Left ventricle myocardium superior (tissue), 1 donor: ENCODE data around the gene PDAP1. TPM values are rescaled to one million over a fixed set of nuclear protein-coding genes. Genes with fewer than 3 reads are reported as not detected.
"Not testable (repeated sequence)": the region's sequence is repeated elsewhere in the genome, so short reads cannot be mapped to it uniquely, and the experiment has no call there.

Experiments
- ATAC-seq: fragments of 200-7000 bp; cut with Tn5 transposase; one replicate; pipeline ENCODE4 v1.9.1; 2020; ENCODE audit warnings: mild to moderate bottlenecking, moderate library complexity
- DNase-seq: peaks from one replicate; pipeline ENCODE4 v3.0.0-alpha.2; 2020
- intact Hi-C: fragments of 100-400 bp; cut with micrococcal nuclease; formaldehyde crosslinking; loops from one replicate; pipeline ENCODE4 v1.11.0; 2022
- total RNA-seq: library from RNA; stranded (reverse); fragmentation: NEBNext Ultra II Directional; extraction: Animal tissue kit (Norgen Biotek cat#: 25700); gene quantifications from one replicate; pipeline ENCODE4 v1.2.1, GENCODE V29; 2021
- donor health status: DM: no; HTN: yes; CAD: no; lungs with severe emphysema.

PDAP1 gene
- total RNA-seq, 1 donor from 2014 or later, result 97.2 TPM

- intact Hi-C loops, result no loop called here
- peak; percentile 56 for ATAC-seq
- peak; percentile 61 for DNase-seq
Measured at GRCh38 chr7:99365318-99366141, 42.9 kb downstream of the PDAP1 start.

DNA sequence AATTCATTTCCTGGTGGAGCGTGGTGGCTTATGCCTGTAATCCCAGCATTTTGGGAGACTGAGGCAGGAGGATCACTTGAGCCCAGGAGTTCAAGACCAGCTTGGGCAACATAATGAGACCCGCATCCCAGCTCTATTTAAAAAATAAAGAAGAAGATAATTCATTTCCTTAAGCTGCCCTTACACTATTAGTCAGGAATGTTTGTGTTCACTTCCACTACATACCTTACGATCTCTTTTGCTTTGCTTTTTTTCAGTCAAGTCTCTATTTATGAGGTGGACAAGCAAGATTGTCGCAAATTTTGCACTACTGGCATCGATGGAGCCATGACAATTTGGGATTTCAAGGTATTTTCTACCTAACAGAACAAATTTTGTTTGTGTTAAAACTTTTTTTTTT is 45.1 kb downstream of the PDAP1 start:
- ATAC-seq (no peak), DNase-seq (no peak)
- intact Hi-C loops, result no loop called here

GRCh38 chr7:99362801-99363200 is 45.6 kb downstream of the PDAP1 start:
- ATAC-seq, result no peak
- DNase-seq, result no peak
- intact Hi-C loops, result no loop called here

DNA sequence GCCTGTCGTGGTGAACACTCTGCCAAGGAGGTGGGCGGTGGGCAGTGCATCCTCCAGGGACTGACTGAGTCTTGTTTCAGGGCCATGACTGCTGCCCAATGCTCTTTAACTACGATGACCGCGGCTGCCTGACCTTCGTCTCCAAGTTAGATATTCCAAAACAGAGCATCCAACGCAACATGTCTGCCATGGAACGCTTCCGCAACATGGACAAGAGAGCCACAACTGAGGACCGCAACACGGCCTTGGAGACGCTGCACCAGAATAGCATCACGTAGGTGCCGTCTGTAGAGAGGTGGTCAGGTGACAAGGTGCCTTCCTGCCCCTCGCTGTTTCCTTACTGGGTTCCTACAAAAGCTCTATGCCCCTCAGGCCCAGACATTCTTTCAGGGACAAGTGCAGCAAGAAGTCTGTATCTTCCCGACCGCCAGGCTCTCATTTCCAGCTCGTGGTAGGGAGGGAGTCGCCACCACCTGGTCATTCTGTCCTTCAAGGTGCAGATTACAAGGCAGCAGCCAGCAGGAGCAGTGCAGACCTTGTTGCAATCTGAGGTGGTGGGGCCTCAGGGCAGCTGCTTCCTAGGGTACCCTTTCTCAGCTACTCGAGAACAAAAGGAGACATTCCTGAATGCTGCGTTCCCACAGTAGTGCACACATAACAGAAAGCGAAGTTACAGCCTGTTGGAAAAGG is 48.8 kb downstream of the PDAP1 start:
- intact Hi-C loops, result no loop called here
- DNase-seq (no peak), ATAC-seq (no peak)

- intact Hi-C loops, DNase-seq, ATAC-seq: not testable (repeated sequence)
Measured at GRCh38 chr7:99358521-99358920, 49.9 kb downstream of the PDAP1 start.

GRCh38 chr7:99357701-99358490 is 50.5 kb downstream of the PDAP1 start:
- DNase-seq (no peak), ATAC-seq (peak; percentile 66)
- intact Hi-C loops, result no loop called here

DNA sequence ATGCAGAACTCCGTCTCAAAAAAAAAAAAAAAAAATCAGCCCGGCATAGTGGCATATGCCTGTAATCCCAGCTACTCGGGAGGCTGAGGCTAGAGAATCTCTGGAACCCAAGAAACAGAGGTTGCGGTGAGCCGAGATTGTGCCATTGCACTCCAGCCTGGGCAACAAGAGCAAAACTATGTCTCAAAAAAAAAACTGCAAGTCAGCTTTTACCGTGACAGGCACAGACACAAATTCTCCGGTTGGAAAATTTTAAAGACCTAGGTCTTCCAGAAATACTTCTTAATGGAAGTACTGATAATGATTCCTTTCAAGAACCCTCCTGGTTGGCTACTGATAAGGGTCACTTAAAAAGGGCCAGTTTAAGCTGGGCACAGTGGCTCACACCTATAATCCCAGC is 53.3 kb downstream of the PDAP1 start:
- ATAC-seq (no peak), DNase-seq (no peak)
- intact Hi-C loops, result no loop called here

DNA sequence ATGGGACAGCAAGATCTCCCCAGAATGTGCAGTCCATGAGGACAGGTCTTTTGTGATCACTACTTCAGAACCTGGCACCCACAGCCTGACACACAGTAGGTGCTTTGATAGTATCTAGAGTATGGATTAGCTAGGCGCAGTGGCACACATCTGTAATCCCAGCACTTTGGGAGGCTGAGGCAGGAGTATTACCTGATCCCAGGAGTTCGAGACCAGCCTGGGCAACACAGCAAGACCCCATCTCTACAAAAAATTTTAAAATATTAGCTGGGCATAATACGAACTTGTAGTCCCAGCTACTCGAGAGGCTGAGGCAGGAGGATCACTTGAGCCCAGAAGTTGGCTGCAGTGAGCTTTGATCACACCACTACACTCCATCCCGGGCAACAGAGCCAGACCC is 56.1 kb downstream of the PDAP1 start:
- DNase-seq (no peak), ATAC-seq (no peak)
- intact Hi-C loops, result no loop called here

DNA sequence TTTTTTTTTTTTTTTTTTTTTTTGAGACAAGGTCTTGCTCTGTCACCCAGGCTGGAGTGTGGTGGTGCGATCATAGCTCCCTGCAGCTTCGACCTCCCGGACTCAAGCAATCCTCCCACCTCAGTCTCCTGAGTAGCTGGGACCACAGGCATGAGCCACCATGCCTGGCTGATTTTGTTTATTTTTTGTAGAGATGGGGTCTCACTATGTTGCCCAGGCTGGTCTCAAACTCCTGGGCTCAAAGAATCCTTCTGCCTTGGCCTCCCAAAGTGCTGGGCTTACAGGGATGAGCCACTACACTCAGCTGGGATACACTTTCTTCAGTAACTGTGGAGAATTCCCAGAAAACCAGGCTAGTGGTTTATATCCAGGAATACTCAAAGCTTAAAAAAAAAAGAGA is 57.8 kb downstream of the PDAP1 start:
- intact Hi-C loops, ATAC-seq: not testable (repeated sequence)

More for the DNA sequence above, 57.8 kb downstream of the PDAP1 start:
- DNase-seq, result not testable (repeated sequence)

Other genes starting within 250 kb of the PDAP1 start
- gene KPNA7, start 200.5 kb downstream of the PDAP1 start, total RNA-seq, result not detected
- gene MYH16, start 135.8 kb downstream of the PDAP1 start, total RNA-seq, result not detected
- gene ARPC1A, start 82.7 kb downstream of the PDAP1 start, total RNA-seq, result 161 TPM
- gene ARPC1B, start 33.9 kb downstream of the PDAP1 start, total RNA-seq, result 38.7 TPM
- 36.0 TPM for gene BUD31, start 372 bp upstream of the PDAP1 start, total RNA-seq
- gene PTCD1, start 30.2 kb upstream of the PDAP1 start, total RNA-seq, result 3.1 TPM
- gene CPSF4, start 30.3 kb upstream of the PDAP1 start, total RNA-seq, result 19.8 TPM
- 883 TPM for gene ATP5MF, start 57.6 kb upstream of the PDAP1 start, total RNA-seq
- gene ZNF789, start 64.3 kb upstream of the PDAP1 start, total RNA-seq, result 2.9 TPM
- gene ZNF394, start 91.7 kb upstream of the PDAP1 start, total RNA-seq, result 17.4 TPM
- 6.3 TPM for gene ZKSCAN5, start 96.1 kb upstream of the PDAP1 start, total RNA-seq
- gene FAM200A, start 143.5 kb upstream of the PDAP1 start, total RNA-seq, result 7.0 TPM
- 30.0 TPM for gene ZNF655, start 150.0 kb upstream of the PDAP1 start, total RNA-seq
- not detected for gene TMEM225B, start 189.7 kb upstream of the PDAP1 start, total RNA-seq
- 8.3 TPM for gene ZSCAN25, start 208.3 kb upstream of the PDAP1 start, total RNA-seq